GM06990 (cell line): ENCODE measurements around the gene PGAP1.

ENCODE experiments used
- DNase-seq: peaks from one replicate; pipeline ENCODE4 v3.0.0-alpha.2; 2011; ENCODE audit not compliant: insufficient read length; ENCODE audit errors: extremely low read depth
- H3K27me3 ChIP-seq: replicated peaks from 2 replicates; pipeline ENCODE4 v1.6.0; 2011; ENCODE audit warnings: low read length; ENCODE audit not compliant: control insufficient read depth, insufficient read depth
- H3K36me3 ChIP-seq: 2 replicates; pipeline ENCODE4 v1.5.1; 2011; ENCODE audit warnings: low read length; ENCODE audit not compliant: control insufficient read depth, insufficient read depth
- H3K4me3 ChIP-seq: replicated peaks from 2 replicates; pipeline ENCODE4 v1.5.1; 2011; ENCODE audit warnings: low read depth, mild to moderate bottlenecking, control low read depth, low read length
- TF ChIP-seq, protein P1 (sequence below): IDR thresholded peaks from 2 replicates; pipeline ENCODE4 v1.5.1; 2011; ENCODE audit warnings: low read length, control low read depth, mild to moderate bottlenecking, inconsistent platforms; ENCODE audit not compliant: insufficient read depth, poor library complexity, severe bottlenecking

PGAP1 gene, protein sequence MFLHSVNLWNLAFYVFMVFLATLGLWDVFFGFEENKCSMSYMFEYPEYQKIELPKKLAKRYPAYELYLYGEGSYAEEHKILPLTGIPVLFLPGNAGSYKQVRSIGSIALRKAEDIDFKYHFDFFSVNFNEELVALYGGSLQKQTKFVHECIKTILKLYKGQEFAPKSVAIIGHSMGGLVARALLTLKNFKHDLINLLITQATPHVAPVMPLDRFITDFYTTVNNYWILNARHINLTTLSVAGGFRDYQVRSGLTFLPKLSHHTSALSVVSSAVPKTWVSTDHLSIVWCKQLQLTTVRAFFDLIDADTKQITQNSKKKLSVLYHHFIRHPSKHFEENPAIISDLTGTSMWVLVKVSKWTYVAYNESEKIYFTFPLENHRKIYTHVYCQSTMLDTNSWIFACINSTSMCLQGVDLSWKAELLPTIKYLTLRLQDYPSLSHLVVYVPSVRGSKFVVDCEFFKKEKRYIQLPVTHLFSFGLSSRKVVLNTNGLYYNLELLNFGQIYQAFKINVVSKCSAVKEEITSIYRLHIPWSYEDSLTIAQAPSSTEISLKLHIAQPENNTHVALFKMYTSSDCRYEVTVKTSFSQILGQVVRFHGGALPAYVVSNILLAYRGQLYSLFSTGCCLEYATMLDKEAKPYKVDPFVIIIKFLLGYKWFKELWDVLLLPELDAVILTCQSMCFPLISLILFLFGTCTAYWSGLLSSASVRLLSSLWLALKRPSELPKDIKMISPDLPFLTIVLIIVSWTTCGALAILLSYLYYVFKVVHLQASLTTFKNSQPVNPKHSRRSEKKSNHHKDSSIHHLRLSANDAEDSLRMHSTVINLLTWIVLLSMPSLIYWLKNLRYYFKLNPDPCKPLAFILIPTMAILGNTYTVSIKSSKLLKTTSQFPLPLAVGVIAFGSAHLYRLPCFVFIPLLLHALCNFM

DNA sequence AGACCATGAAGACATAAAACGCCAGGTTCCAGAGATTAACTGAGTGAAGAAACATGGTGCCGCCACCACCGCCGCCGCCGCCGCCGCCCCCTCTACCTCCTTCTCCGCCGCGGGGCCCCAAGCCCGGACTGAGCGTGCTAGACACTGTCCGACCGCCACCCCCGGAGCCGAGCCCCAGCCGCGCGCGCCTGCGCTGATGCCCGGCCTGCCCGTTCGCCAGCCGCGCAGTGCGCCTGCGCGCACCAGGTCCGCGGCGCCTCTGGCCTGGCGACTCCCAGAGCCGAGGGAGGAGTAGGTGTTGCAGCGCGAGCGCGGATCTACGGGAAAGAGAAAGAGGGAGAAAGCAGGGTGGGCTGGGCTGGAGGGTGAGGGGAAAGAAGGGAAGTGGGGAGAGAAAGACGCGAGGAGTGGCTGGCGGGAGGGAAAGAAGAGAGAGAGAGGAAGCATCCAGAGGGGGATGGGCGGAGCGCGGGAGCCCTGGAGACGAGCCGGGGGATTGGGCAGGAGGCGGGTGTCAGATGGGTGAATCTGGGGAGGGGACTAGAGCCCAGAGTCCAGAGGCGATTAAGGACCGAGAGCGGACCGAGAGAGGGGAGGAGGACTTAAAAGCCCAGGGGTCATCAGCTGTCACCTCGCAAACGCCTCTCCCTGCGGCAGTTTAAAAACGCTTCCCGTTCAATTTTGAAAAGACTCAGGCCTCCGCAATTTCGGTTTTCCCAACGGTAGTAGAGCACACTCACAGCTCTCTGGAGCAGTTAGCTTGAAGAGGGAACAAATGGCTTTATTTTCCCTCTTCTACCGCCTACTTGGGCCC lies at the start of gene PGAP1:
Gene PGAP1, minus strand, starts transcription at position 146 of the 814 bp plus-strand sequence. Its CDS starts 91 bp downstream, at position 55.
- Histone ChIP-seq H3K4me3 (peak within 1 kb of the TSS; percentile 92), H3K27me3 (no peaks in the 10 kb centered on the region), H3K36me3 (no peaks in the 10 kb centered on the region)
- peak; percentile 93 for DNase-seq
- TF ChIP-seq, protein P1, sequence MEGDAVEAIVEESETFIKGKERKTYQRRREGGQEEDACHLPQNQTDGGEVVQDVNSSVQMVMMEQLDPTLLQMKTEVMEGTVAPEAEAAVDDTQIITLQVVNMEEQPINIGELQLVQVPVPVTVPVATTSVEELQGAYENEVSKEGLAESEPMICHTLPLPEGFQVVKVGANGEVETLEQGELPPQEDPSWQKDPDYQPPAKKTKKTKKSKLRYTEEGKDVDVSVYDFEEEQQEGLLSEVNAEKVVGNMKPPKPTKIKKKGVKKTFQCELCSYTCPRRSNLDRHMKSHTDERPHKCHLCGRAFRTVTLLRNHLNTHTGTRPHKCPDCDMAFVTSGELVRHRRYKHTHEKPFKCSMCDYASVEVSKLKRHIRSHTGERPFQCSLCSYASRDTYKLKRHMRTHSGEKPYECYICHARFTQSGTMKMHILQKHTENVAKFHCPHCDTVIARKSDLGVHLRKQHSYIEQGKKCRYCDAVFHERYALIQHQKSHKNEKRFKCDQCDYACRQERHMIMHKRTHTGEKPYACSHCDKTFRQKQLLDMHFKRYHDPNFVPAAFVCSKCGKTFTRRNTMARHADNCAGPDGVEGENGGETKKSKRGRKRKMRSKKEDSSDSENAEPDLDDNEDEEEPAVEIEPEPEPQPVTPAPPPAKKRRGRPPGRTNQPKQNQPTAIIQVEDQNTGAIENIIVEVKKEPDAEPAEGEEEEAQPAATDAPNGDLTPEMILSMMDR = no peak

DNA sequence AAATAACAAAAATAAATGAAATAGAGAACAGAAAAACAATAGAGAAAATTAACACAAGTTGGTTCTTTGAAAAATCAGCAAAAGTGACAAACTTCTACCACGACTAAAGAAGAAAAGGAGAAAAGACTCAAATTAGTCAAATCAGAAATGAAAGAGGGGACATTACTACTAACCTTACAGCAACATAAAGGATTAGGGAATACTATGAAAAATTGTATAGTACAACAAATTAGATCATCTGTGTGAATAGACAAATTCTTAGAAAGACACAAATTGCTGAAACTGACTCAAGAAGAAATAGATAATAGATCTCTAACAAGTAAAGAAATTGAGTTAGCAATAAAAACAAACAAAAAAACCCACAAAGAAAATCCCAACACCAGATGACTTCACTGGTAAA lies 48.5 kb upstream of the PGAP1 start:
- DNase-seq = no peak
- TF ChIP-seq, protein P1 = no peak
- H3K27me3 ChIP-seq = no peaks in the 10 kb centered on the region
- no peak overlapping the region for H3K4me3 ChIP-seq
- no peaks in the 10 kb centered on the region for H3K36me3 ChIP-seq

DNA sequence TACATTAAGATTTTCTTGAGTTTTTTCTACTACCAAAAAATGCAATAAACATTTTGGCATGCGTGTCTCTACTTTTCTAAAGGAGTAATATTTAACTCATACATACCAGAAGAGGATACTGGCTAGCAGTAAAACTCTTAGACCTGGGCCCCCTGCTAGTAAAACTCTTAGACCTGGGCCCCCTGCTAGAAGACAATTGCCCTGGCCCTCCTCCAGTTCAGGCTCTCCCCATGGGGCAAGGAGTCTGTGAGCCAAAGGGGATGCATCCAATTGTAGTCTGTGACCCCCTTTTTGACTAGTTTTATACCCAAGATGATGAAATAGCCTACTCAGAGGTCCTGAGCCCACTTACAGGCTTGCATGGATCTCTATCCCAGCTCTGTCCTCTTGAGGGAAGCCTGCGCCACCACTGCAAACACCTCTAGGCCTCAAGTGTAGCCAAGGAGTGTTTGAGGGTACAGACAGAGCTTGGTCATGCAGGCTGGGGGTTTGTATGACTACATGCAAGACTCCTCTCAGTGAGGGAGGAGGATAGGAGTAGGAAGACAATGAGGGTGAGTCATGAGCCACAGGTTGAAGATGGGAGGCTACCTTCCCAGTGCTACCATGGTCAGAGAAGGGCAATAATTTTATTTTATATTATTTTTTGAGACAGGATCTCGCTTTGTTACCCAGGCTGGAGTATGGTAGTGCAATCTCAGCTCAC lies 45.2 kb upstream of the PGAP1 start:
- TF ChIP-seq, protein P1 = no peak
- DNase-seq = no peak
- Histone ChIP-seq H3K4me3 (no peak overlapping the region), H3K27me3 (no peaks in the 10 kb centered on the region), H3K36me3 (no peaks in the 10 kb centered on the region)

DNA sequence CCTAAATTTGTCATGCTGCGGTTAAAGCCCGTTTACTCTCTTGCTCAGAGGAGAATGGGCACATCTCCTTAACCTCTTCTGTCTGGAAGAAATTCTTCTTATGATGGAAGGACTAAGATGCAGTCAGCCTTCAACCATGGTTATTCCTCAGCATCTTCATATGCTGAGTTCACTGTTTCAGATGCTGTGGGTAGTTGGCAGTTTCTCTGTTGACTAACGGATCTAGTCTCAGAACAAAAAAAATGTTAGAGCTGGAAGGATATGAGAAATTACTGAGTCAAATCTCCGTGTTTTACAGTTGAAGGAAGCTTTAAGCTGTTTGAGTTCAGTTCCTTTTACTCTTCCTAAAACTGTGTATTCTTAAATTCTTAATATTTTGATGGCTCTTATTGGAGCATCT lies 43.6 kb upstream of the PGAP1 start:
- DNase-seq = no peak
- Histone ChIP-seq H3K4me3 (no peak overlapping the region), H3K36me3 (no peaks in the 10 kb centered on the region), H3K27me3 (no peaks in the 10 kb centered on the region)
- TF ChIP-seq, protein P1 = no peak

DNA sequence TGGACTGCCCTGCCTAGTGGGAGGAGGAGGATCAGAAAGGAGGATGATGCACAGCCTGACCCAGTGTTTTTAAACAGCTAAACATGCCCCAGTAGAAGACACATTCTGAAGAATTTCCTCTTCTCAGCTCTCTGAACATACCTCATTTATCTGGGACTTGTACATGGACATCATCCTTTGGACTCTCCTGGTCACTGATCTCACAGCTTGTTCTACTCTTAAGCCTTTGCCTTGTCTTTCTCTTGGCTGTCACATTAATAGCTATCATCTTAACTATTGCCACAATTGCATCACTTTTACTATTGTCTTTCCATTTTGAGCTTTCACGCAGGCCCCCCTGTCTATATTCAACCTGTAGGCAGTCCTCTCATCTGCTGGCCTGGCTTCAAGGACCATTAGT lies 42.0 kb upstream of the PGAP1 start:
- no peaks in the 10 kb centered on the region for H3K27me3 ChIP-seq
- H3K4me3 ChIP-seq = no peak overlapping the region
- no peak for DNase-seq
- TF ChIP-seq, protein P1 = no peak
- H3K36me3 ChIP-seq = no peaks in the 10 kb centered on the region
